GM19099 (cell line): ENCODE measurements around the gene DHRS7.

ENCODE experiments used
- POLR2A ChIP-seq: IDR thresholded peaks from 3 replicates; pipeline ENCODE4 v1.6.1; 2011; ENCODE audit warnings: low read depth; ENCODE audit not compliant: insufficient read length; ENCODE audit errors: extremely low read depth

DHRS7 gene

GRCh38 chr14:60196291-60196690 lies 31.1 kb upstream of the DHRS7 start:
- TF ChIP-seq POLR2A, result no peak

GRCh38 chr14:60195179-60195810 lies 30.1 kb upstream of the DHRS7 start:
- no peak for TF ChIP-seq POLR2A

GRCh38 chr14:60189923-60190840 lies 25.0 kb upstream of the DHRS7 start:
- TF ChIP-seq POLR2A, result no peak

GRCh38 chr14:60188696-60189095 lies 23.5 kb upstream of the DHRS7 start:
- TF ChIP-seq POLR2A, result no peak

- no peak for TF ChIP-seq POLR2A
These were observed 22.9 kb upstream of the DHRS7 start for GRCh38 chr14:60188115-60188514.

GRCh38 chr14:60184905-60185555 lies 19.8 kb upstream of the DHRS7 start:
- TF ChIP-seq POLR2A, result no peak

GRCh38 chr14:60184146-60184904 lies 19.1 kb upstream of the DHRS7 start:
- no peak for TF ChIP-seq POLR2A

- TF ChIP-seq POLR2A, result no peak
These were observed 18.5 kb upstream of the DHRS7 start for GRCh38 chr14:60183741-60184140.

- no peak for TF ChIP-seq POLR2A
These were observed 17.9 kb upstream of the DHRS7 start for GRCh38 chr14:60183138-60183537.

GRCh38 chr14:60179431-60179869 lies 14.3 kb upstream of the DHRS7 start:
- TF ChIP-seq POLR2A, result no peak

GRCh38 chr14:60178820-60179219 lies 13.6 kb upstream of the DHRS7 start:
- no peak for TF ChIP-seq POLR2A

GRCh38 chr14:60178164-60178563 lies 13.0 kb upstream of the DHRS7 start:
- no peak for TF ChIP-seq POLR2A

- TF ChIP-seq POLR2A, result no peak
These were observed 10.2 kb upstream of the DHRS7 start for GRCh38 chr14:60175255-60175902.
